Bladder microvascular endothelial cell (primary cell): ENCODE results near the gene PCDHGA1. TPM values are rescaled to one million over a fixed set of nuclear protein-coding genes. Genes with fewer than 3 reads are reported as not detected.

ENCODE experiments used
- total RNA-seq: library from RNA; depleted of rRNA; stranded (reverse); fragments of >200 nt; gene quantifications from 2 replicates; pipeline ENCODE4 v1.2.3, GENCODE V29; 2014

PCDHGA1 gene
- total RNA-seq = 0.32 and 1.1 TPM in 2 replicates

GRCh38 chr5:141330299-141331080, at the start of gene PCDHGA1:
TSS of gene PCDHGA1 (plus strand) at chr5:141330514.

GRCh38 chr5:141303756-141304155, 26.6 kb upstream of the PCDHGA1 start, which contains the start of gene SLC25A2:
TSS of gene SLC25A2 (minus strand) at chr5:141304049. CDS start at chr5:141303865, 184 bp downstream.

GRCh38 chr5:141320225-141321169, 9.8 kb upstream of the PCDHGA1 start, which contains the start of gene TAF7:
TSS of gene TAF7 (minus strand) at chr5:141320784. CDS start at chr5:141320044, 740 bp downstream.

GRCh38 chr5:141338538-141339306, 8.4 kb downstream of the PCDHGA1 start, which contains the start of gene PCDHGA2:
TSS of gene PCDHGA2 (plus strand) at chr5:141338760.

DNA sequence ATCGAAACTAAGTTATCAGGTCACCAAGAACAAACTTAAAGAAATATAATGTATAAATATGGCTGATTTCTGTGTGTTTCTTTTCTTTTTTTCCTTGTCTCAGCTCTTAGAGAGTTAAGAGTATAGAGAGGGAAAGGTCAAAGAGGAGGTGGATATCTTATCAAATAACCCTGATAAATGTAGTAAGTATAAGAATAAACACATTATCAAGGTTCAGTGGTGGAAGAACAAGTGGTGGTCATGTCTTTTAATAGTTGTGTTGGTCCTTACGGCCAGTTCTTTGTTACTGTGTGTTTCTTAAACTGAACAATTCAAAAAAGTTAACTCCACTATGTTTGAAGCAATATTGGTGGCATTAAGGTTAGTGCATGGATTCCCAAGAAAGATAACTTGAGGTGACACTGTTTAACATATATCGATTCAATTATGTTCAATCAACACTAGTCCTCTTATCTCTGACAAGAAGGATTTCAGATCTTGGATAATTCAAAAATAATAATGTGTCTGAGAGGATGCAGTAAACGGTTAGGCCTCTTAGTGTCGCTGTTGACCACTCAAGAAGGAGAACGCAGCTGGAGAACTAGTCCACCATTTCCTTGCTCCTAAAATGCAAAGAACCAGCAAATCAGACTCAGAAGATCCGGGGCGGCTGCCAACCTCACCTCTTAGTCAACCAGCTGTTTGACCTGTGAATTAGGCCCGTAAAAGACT, 13.1 kb downstream of the PCDHGA1 start, which contains the start of gene PCDHGA3:
Gene PCDHGA3, plus strand, starts transcription at position 588 of the 711 bp plus-strand sequence. CDS start 205 bp downstream, outside the sequence.

GRCh38 chr5:141349917-141350619, 19.8 kb downstream of the PCDHGA1 start, which contains the start of gene PCDHGB1:
TSS of gene PCDHGB1 (plus strand) at chr5:141350099. CDS start at chr5:141350261, 162 bp downstream.

DNA sequence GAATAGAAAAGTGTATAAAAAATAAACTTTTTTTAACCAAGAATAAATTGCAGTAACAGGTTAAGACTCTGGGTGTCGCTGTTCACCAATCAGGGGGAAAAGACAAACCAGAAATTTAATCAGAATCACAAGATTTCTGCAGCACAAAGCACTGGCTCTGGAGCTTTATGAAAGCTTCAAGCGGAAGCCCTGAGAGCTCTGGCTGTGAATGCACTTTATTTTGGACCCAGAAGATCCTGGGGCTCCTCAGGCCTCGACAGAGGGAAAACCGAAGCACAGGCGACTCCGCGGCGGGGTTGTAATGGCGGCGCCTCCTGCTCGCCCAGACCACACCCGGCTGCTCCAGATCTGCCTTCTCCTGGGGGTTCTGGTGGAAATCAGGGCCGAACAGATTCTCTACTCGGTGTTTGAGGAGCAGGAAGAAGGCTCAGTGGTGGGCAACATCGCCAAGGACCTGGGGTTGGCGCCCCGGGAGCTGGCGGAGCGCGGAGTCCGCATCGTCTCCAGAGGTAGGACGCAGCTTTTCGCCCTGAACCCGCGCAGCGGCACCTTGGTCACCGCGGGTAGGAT, 24.7 kb downstream of the PCDHGA1 start, which contains the start of gene PCDHGA4:
Gene PCDHGA4, plus strand, starts transcription at position 122 of the 570 bp plus-strand sequence. Its CDS starts 87 bp downstream, at position 209.

GRCh38 chr5:141359790-141360426, 29.6 kb downstream of the PCDHGA1 start, which contains the start of gene PCDHGB2:
TSS of gene PCDHGB2 (plus strand) at chr5:141359994. CDS start at chr5:141360136, 142 bp downstream.

GRCh38 chr5:141363952-141364660, 33.8 kb downstream of the PCDHGA1 start, which contains the start of gene PCDHGA5:
TSS of gene PCDHGA5 (plus strand) at chr5:141364162. CDS start at chr5:141364331, 169 bp downstream.

DNA sequence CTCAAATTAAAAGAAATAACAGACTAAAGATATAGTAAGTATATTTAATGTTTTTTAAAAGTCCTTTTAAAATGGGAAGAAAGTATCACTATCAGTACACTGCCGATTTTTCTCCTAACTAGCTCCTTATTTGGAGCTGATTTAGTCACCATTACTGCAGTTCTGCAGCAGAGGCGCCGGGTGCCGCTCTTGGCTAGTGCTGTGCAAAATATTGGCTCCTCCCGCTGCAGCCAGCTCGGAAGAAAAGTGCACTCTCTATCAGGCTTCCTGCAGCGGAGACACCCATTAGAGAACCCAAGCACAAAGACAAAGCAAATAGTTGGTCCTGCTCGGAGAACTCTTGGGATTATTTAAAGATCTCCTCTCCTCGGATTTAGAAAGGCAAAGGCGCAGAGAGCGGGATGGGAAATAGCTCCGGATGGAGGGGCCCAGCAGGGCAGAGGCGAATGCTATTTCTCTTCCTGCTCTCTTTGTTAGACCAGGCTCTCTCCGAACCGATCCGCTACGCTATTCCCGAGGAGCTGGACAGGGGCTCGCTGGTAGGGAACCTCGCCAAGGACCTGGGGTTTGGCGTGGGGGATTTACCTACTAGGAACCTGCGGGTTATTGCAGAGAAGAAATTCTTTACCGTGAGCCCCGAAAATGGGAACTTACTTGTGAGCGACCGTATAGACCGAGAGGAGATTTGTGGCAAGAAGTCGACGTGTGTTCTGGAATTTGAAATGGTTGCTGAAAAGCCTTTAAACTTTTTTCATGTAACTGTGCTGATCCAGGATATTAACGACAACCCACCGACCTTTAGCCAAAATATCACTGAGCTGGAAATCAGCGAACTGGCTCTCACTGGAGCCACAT, 39.9 kb downstream of the PCDHGA1 start, which contains the start of gene PCDHGB3:
Gene PCDHGB3, plus strand, starts transcription at position 249 of the 855 bp plus-strand sequence. Its CDS starts 153 bp downstream, at position 402.

DNA sequence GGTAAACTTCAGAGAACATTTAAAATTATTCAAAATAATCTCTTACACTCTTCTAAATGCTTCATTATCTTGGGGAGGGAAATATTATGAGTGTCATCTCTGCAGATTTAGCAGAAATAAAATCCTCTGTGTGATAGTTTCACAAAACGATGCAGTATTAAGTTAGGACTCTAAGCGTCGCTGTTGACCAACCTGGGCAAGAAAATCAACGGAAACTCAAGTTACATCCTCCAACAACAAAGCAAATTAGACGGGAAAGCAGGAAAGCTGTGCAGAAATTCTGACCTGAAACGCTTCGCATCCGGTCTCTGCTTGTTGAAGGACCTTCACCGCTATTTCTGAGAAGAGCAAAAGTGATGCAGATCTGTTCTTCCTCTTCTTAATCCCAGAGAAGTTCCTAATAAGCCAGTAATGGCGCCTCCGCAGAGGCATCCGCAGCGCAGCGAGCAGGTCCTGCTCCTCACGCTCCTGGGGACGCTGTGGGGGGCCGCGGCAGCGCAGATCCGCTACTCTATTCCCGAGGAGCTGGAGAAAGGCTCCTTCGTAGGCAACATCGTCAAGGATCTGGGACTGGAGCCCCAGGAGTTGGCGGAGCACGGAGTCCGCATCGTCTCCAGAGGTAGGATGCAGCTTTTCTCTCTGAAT, 43.5 kb downstream of the PCDHGA1 start, which contains the start of gene PCDHGA6:
Gene PCDHGA6, plus strand, starts transcription at position 219 of the 645 bp plus-strand sequence. Its CDS starts 193 bp downstream, at position 412.

DNA sequence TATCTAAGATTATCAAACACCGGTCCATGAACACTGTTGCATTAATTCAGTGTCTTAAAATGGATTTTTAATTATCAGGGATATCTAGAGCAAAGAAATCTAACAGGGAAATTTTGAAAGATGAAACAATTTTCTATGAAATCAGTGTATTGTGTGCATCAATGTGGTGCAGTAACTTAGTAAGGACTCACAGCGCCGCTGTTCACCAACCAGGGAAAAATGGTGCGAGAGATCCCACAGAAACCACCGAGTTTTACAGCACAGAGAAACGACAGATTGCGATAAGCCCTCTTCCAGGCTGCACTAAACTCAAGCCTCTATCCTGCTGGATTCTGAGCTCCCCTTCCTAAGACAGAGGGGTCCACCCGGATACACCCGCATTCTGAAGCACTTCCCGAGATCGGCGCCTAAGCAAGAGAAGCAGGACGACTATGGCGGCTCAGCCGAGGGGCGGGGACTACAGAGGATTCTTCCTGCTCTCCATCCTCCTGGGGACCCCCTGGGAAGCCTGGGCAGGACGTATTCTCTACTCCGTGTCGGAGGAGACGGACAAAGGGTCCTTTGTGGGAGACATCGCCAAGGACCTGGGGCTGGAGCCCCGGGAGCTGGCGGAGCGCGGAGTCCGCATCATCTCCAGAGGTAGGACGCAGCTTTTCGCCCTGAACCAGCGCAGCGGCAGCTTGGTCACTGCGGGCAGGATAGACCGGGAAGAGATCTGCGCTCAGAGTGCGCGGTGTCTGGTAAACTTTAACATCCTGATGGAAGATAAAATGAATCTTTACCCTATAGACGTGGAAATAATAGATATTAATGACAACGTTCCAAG, 52.4 kb downstream of the PCDHGA1 start, which contains the start of gene PCDHGA7:
Gene PCDHGA7, plus strand, starts transcription at position 274 of the 826 bp plus-strand sequence. Its CDS starts 158 bp downstream, at position 432.

DNA sequence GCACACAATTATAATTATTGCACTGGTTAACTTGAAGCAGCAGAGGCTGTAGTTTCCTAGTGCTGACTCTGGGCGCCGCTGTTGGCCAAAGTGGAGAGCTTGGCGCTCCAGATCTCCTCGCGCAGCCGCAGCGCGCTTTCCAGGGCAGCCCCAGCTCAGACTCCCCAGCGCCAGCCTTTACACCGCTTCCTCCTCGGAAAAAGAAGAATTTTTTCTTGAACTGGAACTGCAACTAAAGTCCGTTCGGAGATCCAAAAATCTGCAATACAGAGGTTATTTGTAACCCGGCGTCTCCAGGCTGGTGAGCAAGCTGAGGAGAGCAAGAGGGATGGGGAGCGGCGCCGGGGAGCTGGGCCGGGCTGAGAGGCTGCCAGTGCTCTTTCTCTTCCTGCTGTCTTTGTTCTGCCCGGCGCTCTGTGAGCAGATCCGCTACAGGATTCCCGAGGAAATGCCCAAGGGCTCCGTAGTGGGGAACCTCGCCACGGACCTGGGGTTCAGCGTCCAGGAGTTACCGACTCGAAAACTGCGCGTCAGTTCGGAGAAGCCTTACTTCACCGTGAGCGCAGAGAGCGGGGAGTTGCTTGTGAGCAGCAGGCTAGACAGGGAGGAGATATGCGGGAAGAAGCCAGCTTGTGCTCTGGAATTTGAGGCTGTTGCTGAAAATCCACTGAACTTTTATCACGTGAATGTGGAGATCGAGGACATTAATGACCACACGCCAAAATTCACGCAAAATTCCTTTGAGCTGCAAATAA, 57.4 kb downstream of the PCDHGA1 start, which contains the start of gene PCDHGB4:
Gene PCDHGB4, plus strand, starts transcription at position 142 of the 755 bp plus-strand sequence. Its CDS starts 187 bp downstream, at position 329.

DNA sequence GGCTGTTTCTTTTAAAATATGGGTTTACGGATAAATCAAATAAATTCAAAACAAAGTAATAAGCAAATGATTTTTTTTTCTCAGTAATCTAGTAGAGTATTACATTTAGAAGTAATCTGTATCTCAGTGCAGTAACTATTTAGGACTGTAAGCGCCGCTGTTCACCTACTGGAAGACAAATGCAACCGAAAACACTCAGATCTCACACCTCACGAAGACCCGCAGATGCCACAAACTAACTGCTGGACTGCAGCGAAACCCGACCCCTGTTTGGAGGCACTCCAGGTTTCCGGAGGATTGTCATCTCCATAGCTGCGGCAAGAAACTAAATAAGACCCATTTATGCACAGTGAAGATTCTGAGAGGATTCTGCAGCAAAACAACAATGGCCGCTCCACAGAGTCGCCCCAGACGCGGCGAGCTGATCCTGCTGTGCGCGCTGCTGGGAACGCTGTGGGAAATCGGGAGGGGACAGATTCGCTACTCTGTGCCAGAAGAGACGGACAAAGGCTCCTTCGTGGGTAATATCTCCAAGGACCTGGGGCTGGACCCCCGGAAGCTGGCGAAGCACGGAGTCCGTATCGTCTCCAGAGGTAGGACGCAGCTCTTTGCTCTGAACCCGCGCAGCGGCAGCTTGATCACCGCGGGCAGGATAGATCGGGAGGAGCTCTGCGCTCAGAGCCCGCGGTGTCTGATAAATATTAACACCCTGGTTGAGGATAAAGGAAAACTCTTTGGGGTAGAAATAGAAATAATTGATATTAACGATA, 62.3 kb downstream of the PCDHGA1 start, which contains the start of gene PCDHGA8:
Gene PCDHGA8, plus strand, starts transcription at position 205 of the 770 bp plus-strand sequence. Its CDS starts 181 bp downstream, at position 386.

